ENCODE measurements around the gene FLT3. TPM values are rescaled to one million over a fixed set of nuclear protein-coding genes. Genes with fewer than 3 reads are reported as not detected.

Gene FLT3
- total and polyA plus RNA-seq, 10 of the 15 experiments (the other 5 are each of a cell fraction or from before 2014, with no cell fraction given), result 0.04 to 0.19 (median 0.11) TPM; not detected in 1

DNA sequence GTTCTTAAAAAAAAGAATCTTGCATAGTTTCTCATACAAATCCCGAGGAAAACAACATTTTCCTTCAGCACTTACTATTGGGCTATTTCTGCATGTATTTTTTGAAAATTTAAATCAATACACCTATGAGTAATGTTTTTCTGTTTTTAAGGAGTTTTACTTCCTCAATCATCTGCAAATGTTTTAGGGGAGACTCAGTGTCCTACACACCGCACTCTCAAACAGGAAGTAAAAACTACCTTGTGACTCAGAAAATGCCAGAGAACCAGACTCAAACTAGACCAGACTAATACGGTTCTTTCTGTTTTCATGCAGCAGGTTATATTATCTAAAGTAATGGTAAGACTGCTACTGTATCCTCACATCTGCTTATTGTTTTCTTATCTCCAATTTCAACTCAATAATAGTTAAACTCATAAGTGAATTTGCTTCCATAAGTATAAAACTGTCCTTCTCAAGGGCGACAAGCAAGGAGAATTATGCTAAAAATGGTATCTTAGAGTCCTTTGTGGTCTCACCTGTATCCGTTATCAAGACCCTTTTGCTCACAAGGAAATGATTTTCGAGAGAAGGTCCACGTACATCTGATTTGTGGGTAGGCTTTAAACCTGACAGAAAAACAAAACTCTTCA lies 52.5 kb downstream of the FLT3 start (continued):
- TF ChIP-seq E2F8 (IDR thresholded peaks at IDR 0.05; ENCODE audit: low read depth, partially characterized antibody), result no peak
- TF ChIP-seq PML (IDR thresholded peaks at IDR 0.05; ENCODE audit: low read length), result 0 out of 2 replicates have a peak, but pooled peaks have one; percentile 24
- no peak for TF ChIP-seq SIN3A (IDR thresholded peaks at IDR 0.05; ENCODE audit: low read depth, low read length)
- no peak; the same call in none of the 2 replicates for TF ChIP-seq BMI1 (IDR thresholded peaks at IDR 0.05; ENCODE audit: borderline replicate concordance)
- 0 out of 2 replicates have a peak, but pooled peaks have one; percentile 40 for TF ChIP-seq TCF7 (IDR thresholded peaks at IDR 0.05; ENCODE audit: borderline replicate concordance)
- no peak for TF ChIP-seq POLR2A (IDR thresholded peaks at IDR 0.05; ENCODE audit: low read depth, low read length)
- TF ChIP-seq ZNF207 (IDR thresholded peaks at IDR 0.05; ENCODE audit: borderline replicate concordance), result no peak
- TF ChIP-seq RELA (IDR thresholded peaks at IDR 0.05; ENCODE audit: borderline replicate concordance, partially characterized antibody), result no peak
- no peak for TF ChIP-seq LARP7 (IDR thresholded peaks at IDR 0.05)
- TF ChIP-seq CHD4 (IDR thresholded peaks at IDR 0.05), result no peak
- TF ChIP-seq IKZF1 (conservative IDR thresholded peaks at IDR 0.05), result peak; percentile 68
- TF ChIP-seq, protein P1, sequence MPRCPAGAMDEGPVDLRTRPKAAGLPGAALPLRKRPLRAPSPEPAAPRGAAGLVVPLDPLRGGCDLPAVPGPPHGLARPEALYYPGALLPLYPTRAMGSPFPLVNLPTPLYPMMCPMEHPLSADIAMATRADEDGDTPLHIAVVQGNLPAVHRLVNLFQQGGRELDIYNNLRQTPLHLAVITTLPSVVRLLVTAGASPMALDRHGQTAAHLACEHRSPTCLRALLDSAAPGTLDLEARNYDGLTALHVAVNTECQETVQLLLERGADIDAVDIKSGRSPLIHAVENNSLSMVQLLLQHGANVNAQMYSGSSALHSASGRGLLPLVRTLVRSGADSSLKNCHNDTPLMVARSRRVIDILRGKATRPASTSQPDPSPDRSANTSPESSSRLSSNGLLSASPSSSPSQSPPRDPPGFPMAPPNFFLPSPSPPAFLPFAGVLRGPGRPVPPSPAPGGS (IDR thresholded peaks at IDR 0.05; ENCODE audit: borderline replicate concordance, insufficient read depth, low read depth, low read length, poor library complexity, severe bottlenecking), result no peak
- no peak for TF ChIP-seq EZH2 (IDR thresholded peaks at IDR 0.05; ENCODE audit: borderline replicate concordance, control insufficient read depth, low read depth, low read length)
- no peak for TF ChIP-seq SPI1 (IDR thresholded peaks at IDR 0.05; ENCODE audit: borderline replicate concordance, insufficient read depth, low read depth, low read length)
- TF ChIP-seq EED (IDR thresholded peaks at IDR 0.05; ENCODE audit: low read depth), result peak; percentile 44; the same call in 1 of the 2 replicates
- peak; percentile 83 for TF ChIP-seq ATF2 (IDR thresholded peaks at IDR 0.05; ENCODE audit: low read length)
- no peak for TF ChIP-seq EGR1 (IDR thresholded peaks at IDR 0.05; ENCODE audit: borderline replicate concordance in 1 of 2, low read depth in 2 of 2, low read length in 2 of 2)
- TF ChIP-seq HSF1 (IDR thresholded peaks at IDR 0.05; ENCODE audit: low read depth, low read length), result no peak
- TF ChIP-seq, protein P2, sequence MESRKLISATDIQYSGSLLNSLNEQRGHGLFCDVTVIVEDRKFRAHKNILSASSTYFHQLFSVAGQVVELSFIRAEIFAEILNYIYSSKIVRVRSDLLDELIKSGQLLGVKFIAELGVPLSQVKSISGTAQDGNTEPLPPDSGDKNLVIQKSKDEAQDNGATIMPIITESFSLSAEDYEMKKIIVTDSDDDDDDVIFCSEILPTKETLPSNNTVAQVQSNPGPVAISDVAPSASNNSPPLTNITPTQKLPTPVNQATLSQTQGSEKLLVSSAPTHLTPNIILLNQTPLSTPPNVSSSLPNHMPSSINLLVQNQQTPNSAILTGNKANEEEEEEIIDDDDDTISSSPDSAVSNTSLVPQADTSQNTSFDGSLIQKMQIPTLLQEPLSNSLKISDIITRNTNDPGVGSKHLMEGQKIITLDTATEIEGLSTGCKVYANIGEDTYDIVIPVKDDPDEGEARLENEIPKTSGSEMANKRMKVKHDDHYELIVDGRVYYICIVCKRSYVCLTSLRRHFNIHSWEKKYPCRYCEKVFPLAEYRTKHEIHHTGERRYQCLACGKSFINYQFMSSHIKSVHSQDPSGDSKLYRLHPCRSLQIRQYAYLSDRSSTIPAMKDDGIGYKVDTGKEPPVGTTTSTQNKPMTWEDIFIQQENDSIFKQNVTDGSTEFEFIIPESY (IDR thresholded peaks at IDR 0.05), result no peak
- no peak for TF ChIP-seq NFXL1 (IDR thresholded peaks at IDR 0.05; ENCODE audit: borderline replicate concordance)
